Osteocyte (in vitro differentiated cells): ENCODE results near the gene MYO5B. TPM values are rescaled to one million over a fixed set of nuclear protein-coding genes. Genes with fewer than 3 reads are reported as not detected.

Experiments used
- DNase-seq: peaks from one replicate; pipeline ENCODE4 v3.0.0; 2021; ENCODE audit warnings: mixed read lengths; ENCODE audit not compliant: unreplicated experiment; ENCODE audit errors: extremely low spot score
- H3K27ac Mint-ChIP-seq: one replicate; pipeline ENCODE4 v1.8.0; 2021; ENCODE audit warnings: mild to moderate bottlenecking, mixed read lengths; ENCODE audit not compliant: unreplicated experiment
- H3K27me3 Mint-ChIP-seq: one replicate; pipeline ENCODE4 v1.8.0; 2021; ENCODE audit warnings: mixed read lengths; ENCODE audit not compliant: unreplicated experiment
- H3K36me3 Mint-ChIP-seq: one replicate; pipeline ENCODE4 v1.8.0; 2021; ENCODE audit warnings: mixed read lengths; ENCODE audit not compliant: unreplicated experiment
- H3K4me1 Mint-ChIP-seq: one replicate; pipeline ENCODE4 v1.8.0; 2021; ENCODE audit warnings: mixed read lengths; ENCODE audit not compliant: unreplicated experiment
- H3K4me3 Mint-ChIP-seq: one replicate; pipeline ENCODE4 v1.8.0; 2021; ENCODE audit warnings: mild to moderate bottlenecking, moderate library complexity, mixed read lengths; ENCODE audit not compliant: unreplicated experiment
- H3K9me3 Mint-ChIP-seq: one replicate; pipeline ENCODE4 v1.8.0; 2021; ENCODE audit warnings: mixed read lengths; ENCODE audit not compliant: unreplicated experiment
- CTCF ChIP-seq: fragments of 200-600 bp; sonication (generic); IDR thresholded peaks from 2 replicates; pipeline ENCODE4 v1.5.0; 2021; ENCODE audit warnings: antibody characterized with exemption, mild to moderate bottlenecking, moderate library complexity
- total RNA-seq: library from RNA; stranded (reverse); gene quantifications from 2 replicates; pipeline ENCODE4 v1.2.1, GENCODE V29; 2021

Gene MYO5B
- total RNA-seq, 1 donor from 2014 or later, result not detected

DNA sequence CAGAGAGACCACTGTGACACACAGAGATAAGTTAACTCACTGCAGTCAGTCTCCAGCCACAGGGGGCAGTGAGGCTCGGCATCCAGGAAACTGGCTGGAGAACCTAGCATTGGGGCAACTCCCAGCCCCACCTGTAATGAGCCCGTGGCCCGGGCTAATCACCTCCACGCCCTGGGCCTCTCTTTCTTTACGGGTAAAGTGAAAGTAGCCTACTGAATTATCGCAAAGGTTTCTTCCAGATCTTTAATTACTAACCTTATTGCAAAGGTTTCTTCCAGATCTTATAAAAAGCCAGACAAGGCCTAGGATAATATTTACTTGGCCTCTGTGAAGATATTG is 336.0 kb downstream of the MYO5B start:
- Mint-ChIP-seq H3K9me3 (no peaks in the 10 kb centered on the region), H3K4me1 (no peaks in the 10 kb centered on the region), H3K36me3 (no peaks in the 10 kb centered on the region), H3K27ac (no peak overlapping the region), H3K4me3 (no peak overlapping the region), H3K27me3 (peaks cover 5% of the 10 kb centered on the region)
- no peak for DNase-seq
- TF ChIP-seq CTCF, result peak; percentile 1

DNA sequence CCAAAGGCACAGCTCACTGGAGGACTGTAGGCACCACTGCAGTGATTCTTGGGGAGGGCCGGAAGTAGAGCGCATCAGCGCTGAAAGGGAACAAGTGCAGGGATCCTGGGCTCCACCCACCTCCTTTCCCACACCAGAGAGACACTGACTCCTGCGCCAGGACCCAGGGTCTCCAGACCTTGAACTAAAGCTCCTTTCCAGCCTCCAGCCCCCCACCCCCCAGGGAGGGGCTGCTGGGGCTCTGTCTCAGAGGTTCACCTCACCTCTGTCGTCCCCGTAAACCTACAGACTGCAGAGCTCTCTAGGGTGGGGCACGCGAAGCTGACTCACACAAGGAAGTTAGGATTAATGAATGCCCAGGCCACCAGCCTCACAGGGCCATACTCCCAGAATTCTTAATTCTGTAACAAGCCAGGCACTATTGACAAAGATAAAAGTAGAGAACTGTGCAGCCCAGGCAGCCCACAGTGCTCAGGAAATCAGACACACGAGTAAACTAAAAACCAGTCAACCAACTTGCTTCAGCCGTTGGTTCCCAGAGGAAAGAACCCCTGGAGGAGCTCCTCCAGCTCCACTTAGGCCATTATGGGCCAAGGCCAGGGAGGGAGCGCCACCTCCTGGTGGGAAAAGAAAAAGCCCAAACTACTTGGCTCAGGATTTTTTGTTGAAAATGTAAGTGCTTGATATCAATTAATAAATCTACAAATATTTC is 336.5 kb downstream of the MYO5B start:
- no peak for DNase-seq
- peaks cover 3% of the 10 kb centered on the region for H3K27me3 Mint-ChIP-seq
- H3K4me3 Mint-ChIP-seq, result no peak overlapping the region
- no peaks in the 10 kb centered on the region for H3K36me3 Mint-ChIP-seq
- no peaks in the 10 kb centered on the region for H3K4me1 Mint-ChIP-seq
- TF ChIP-seq CTCF, result peak; percentile 95
- H3K9me3 Mint-ChIP-seq, result no peaks in the 10 kb centered on the region
- no peak overlapping the region for H3K27ac Mint-ChIP-seq

DNA sequence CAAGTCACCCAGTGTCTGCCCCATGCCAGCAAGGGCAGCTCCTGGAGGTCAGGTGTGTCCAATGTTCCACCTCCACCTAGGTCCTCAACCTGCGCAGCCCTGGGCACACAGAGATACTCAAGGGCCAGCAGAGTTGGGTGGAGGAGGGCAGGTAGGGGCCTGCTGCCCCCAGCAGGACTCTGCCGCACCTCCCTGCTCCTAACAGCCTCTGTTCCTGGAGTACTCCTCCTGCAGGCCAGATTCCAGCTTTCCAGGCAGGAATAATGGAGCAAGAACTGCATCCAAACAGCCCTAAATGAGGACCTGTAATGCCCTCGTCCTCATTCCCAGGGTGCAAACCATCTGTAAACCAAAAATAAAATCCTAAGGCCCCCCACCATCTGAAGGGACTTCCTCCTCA is 337.2 kb downstream of the MYO5B start:
- no peak for TF ChIP-seq CTCF
- no peak overlapping the region for H3K27ac Mint-ChIP-seq
- H3K4me1 Mint-ChIP-seq, result no peaks in the 10 kb centered on the region
- no peaks in the 10 kb centered on the region for H3K9me3 Mint-ChIP-seq
- no peaks in the 10 kb centered on the region for H3K27me3 Mint-ChIP-seq
- no peak for DNase-seq
- H3K36me3 Mint-ChIP-seq, result no peaks in the 10 kb centered on the region
- no peak overlapping the region for H3K4me3 Mint-ChIP-seq

GRCh38 chr18:49856496-49856895 is 338.5 kb downstream of the MYO5B start:
- no peaks in the 10 kb centered on the region for H3K9me3 Mint-ChIP-seq
- H3K36me3 Mint-ChIP-seq, result no peaks in the 10 kb centered on the region
- no peak for TF ChIP-seq CTCF
- no peaks in the 10 kb centered on the region for H3K27me3 Mint-ChIP-seq
- H3K4me3 Mint-ChIP-seq, result no peak overlapping the region
- H3K27ac Mint-ChIP-seq, result no peak overlapping the region
- no peaks in the 10 kb centered on the region for H3K4me1 Mint-ChIP-seq
- DNase-seq, result no peak

DNA sequence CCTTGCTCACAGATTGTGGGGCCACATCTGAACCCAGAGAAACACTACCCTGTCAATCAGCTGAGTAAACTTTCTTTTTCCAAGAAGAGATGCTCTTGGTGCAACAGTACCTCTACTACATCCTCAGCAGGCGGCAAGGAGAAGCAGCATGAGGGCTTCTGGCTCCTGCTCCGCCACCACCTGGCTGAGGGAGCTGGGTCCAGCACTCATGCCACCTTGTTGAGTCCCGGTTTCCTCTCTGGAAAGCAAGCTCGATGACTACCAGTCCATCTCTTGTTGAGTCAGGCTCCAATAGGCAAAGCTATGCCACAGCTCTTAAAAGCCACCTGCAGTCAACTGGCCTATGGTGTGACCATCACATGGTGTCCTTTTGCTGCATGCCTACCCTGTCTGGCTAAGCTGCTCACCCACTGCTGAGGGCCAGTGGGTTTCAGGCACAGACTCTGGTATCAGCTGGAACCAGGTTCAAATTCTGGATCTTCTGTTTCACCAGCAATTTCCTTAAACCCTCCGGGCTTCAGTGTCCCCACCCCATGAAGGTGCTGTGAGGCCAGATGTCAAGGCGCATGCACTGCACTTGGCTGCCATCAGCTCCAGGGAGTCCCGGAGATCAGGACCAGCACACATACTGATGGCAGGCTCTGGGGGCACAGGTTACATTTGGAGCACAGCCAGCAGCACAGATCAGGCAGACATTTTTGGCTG is 339.1 kb downstream of the MYO5B start:
- Mint-ChIP-seq H3K4me1 (no peaks in the 10 kb centered on the region), H3K27ac (no peak overlapping the region), H3K36me3 (no peaks in the 10 kb centered on the region), H3K9me3 (no peaks in the 10 kb centered on the region), H3K4me3 (no peak overlapping the region), H3K27me3 (no peaks in the 10 kb centered on the region)
- DNase-seq, result no peak
- TF ChIP-seq CTCF, result no peak
